Skin epidermis (tissue), 12 donors: ENCODE data around the gene EXOSC5.
"Not testable (repeated sequence)": the region's sequence is repeated elsewhere in the genome, so short reads cannot be mapped to it uniquely, and the experiment has no call there.

Source experiments
- H3K27ac ChIP-seq, 21 experiments: fragments of 200-600 bp; sonication (generic) in 11 of 21; one replicate each; pipeline ENCODE4 v1.5.0; 2020; ENCODE audit warnings: mild to moderate bottlenecking in 3 of 21, inconsistent platforms in 2 of 21, moderate library complexity in 2 of 21
- H3K4me3 ChIP-seq, 7 experiments: fragments of 200-600 bp; sonication (generic) in 2 of 7; one replicate each; pipeline ENCODE4 v1.5.0; 2020; ENCODE audit warnings: inconsistent platforms in 2 of 7, mild to moderate bottlenecking in 2 of 7, moderate library complexity in 1 of 7

Gene EXOSC5

GRCh38 chr19:41397086-41398049 is at the start of gene EXOSC5, which contains the start of gene BCKDHA:
Gene EXOSC5 (minus strand): TSS chr19:41397359. CDS start chr19:41397328, 31 bp downstream.
Gene BCKDHA (plus strand): TSS chr19:41397818. CDS start chr19:41397828, 10 bp downstream.
- Histone ChIP-seq H3K27ac (peak within 1 kb of the TSS; percentile 63 to 98 (median 91)), H3K4me3 (peak within 1 kb of the TSS; percentile 68 to 97 (median 87))

GRCh38 chr19:41445575-41445974 is 48.4 kb upstream of the EXOSC5 start:
- H3K27ac ChIP-seq, result no peak overlapping the region
- no peak overlapping the region for H3K4me3 ChIP-seq

- H3K4me3 ChIP-seq, result no peak overlapping the region
These were observed 46.8 kb upstream of the EXOSC5 start for GRCh38 chr19:41443813-41444455.

GRCh38 chr19:41442473-41443355 is 45.6 kb upstream of the EXOSC5 start, which contains the start of gene ERICH4:
Gene ERICH4 (plus strand): TSS chr19:41443156. CDS start chr19:41443170, 14 bp downstream.
- Histone ChIP-seq H3K27ac (no peak within 1 kb of the TSS), H3K4me3 (no peak within 1 kb of the TSS)

More at GRCh38 chr19:41443813-41444455, 46.8 kb upstream of the EXOSC5 start:
- H3K27ac ChIP-seq, result no peak overlapping the region

- Histone ChIP-seq H3K4me3 (no peak overlapping the region), H3K27ac (peak overlapping the region in 1 of 21 experiments; percentile 21)
These were observed 44.3 kb upstream of the EXOSC5 start for GRCh38 chr19:41441321-41441945.

- H3K4me3 ChIP-seq, result peak within 1 kb of the TSS; percentile 56 to 90 (median 83)
- H3K27ac ChIP-seq, result peak within 1 kb of the TSS; percentile 76 to 96 (median 91)
These were observed 42.5 kb upstream of the EXOSC5 start, which contains the start of gene DMAC2 for GRCh38 chr19:41439441-41440222. Gene DMAC2 (minus strand): TSS chr19:41439912. CDS start chr19:41439899, 13 bp downstream.

- H3K27ac ChIP-seq, result no peak overlapping the region
- no peak overlapping the region for H3K4me3 ChIP-seq
These were observed 40.9 kb upstream of the EXOSC5 start for GRCh38 chr19:41437944-41438574.

GRCh38 chr19:41436674-41436951 is 39.5 kb upstream of the EXOSC5 start:
- Histone ChIP-seq H3K4me3 (no peak overlapping the region), H3K27ac (no peak overlapping the region)

- Histone ChIP-seq H3K27ac (no peak overlapping the region), H3K4me3 (no peak overlapping the region)
These were observed 38.9 kb upstream of the EXOSC5 start for GRCh38 chr19:41435936-41436673.

- not testable (repeated sequence) for H3K4me3 ChIP-seq, H3K27ac ChIP-seq
These were observed 38.2 kb upstream of the EXOSC5 start for GRCh38 chr19:41435376-41435775.

GRCh38 chr19:41434450-41434849 is 37.3 kb upstream of the EXOSC5 start:
- Histone ChIP-seq H3K4me3 (no peak overlapping the region), H3K27ac (no peak overlapping the region)

GRCh38 chr19:41433171-41433570 is 36.0 kb upstream of the EXOSC5 start:
- H3K4me3 ChIP-seq, result no peak overlapping the region
- no peak overlapping the region for H3K27ac ChIP-seq

GRCh38 chr19:41431426-41432386 is 34.5 kb upstream of the EXOSC5 start:
- Histone ChIP-seq H3K27ac (peak overlapping the region in 1 of 21 experiments; percentile 14), H3K4me3 (no peak overlapping the region)

- Histone ChIP-seq H3K27ac (no peak overlapping the region), H3K4me3 (no peak overlapping the region)
These were observed 33.8 kb upstream of the EXOSC5 start for GRCh38 chr19:41430922-41431321.

GRCh38 chr19:41428481-41428859 is 31.3 kb upstream of the EXOSC5 start:
- peak overlapping the region in 5 of 7 experiments; percentile 26 to 45 (median 40) for H3K4me3 ChIP-seq
- H3K27ac ChIP-seq, result peak overlapping the region in 20 of 21 experiments; percentile 52 to 93 (median 81)
